ENCODE results near the gene SNX18.
A peak's percentile ranks its signal among the peaks of the same experiment; 100 is the strongest.
"Not testable (repeated sequence)": the region's sequence is repeated elsewhere in the genome, so short reads cannot be mapped to it uniquely, and the experiment has no call there.

The SNX18 gene

DNA sequence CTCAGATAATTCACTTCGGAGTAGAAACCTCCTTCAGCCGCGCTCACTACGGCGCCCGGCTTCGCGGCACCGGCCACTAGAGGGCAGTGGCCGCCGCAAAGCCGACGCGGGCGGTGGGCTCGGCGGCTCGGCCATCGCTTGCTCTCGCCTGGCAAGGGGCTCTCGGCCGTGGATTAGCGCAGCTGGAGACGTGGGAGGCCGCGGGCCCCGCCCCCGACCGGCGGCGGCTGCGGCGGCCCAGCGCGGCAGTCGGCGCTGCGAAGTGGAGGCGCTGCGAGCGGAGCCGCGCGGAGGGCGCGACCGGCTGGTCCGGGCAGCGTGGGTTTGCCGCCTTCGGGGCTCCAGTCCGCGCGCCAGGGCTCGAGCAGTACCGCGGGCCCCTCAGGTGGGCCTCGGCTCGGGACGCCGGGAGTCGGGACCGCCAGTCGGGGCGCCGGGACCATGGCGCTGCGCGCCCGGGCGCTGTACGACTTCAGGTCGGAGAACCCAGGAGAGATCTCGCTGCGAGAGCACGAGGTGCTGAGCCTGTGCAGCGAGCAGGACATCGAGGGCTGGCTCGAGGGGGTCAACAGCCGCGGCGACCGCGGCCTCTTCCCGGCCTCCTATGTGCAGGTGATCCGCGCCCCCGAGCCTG lies at the start of gene SNX18:
SNX18 (plus strand) TSS at position 248 of the 634 bp plus-strand sequence; CDS start at position 442, 194 bp downstream.
- H2AFZ ChIP-seq (ENCODE audit: low read length, unreplicated experiment), result peak within 1 kb of the TSS; percentile 82
- H3K36me3 ChIP-seq (ENCODE audit: insufficient read depth, low read length), result no peaks in the 10 kb centered on the region
- no peaks in the 10 kb centered on the region for H3K27me3 ChIP-seq (ENCODE audit: insufficient read depth, low read length)
- peaks cover 51% of the 10 kb centered on the region for H3K4me1 ChIP-seq (ENCODE audit: control insufficient read depth, insufficient read depth, low read length, unreplicated experiment)
- peaks cover 46% of the 10 kb centered on the region for H3K79me2 ChIP-seq (ENCODE audit: control insufficient read depth, insufficient read depth, low read length, unreplicated experiment)
- no peak within 1 kb of the TSS; the same call in 1 of the 2 replicates for H3K27ac ChIP-seq (ENCODE audit: low read depth, low read length)
- peak within 1 kb of the TSS; percentile 76 for H3K4me3 ChIP-seq (ENCODE audit: low read depth, low read length)

GRCh38 chr5:54469622-54470021 lies 47.9 kb upstream of the SNX18 start:
- Histone ChIP-seq H3K4me3 (ENCODE audit: low read depth, low read length) (peak overlapping the region; percentile 74), H2AFZ (ENCODE audit: low read length, unreplicated experiment) (peak overlapping the region; percentile 99), H3K27me3 (ENCODE audit: insufficient read depth, low read length) (no peaks in the 10 kb centered on the region), H3K27ac (ENCODE audit: low read depth, low read length) (peak overlapping the region; percentile 6; the same call in 1 of the 2 replicates), H3K4me1 (ENCODE audit: control insufficient read depth, insufficient read depth, low read length, unreplicated experiment) (peaks cover 9% of the 10 kb centered on the region), H3K79me2 (ENCODE audit: control insufficient read depth, insufficient read depth, low read length, unreplicated experiment) (no peaks in the 10 kb centered on the region), H3K36me3 (ENCODE audit: insufficient read depth, low read length) (no peaks in the 10 kb centered on the region)

DNA sequence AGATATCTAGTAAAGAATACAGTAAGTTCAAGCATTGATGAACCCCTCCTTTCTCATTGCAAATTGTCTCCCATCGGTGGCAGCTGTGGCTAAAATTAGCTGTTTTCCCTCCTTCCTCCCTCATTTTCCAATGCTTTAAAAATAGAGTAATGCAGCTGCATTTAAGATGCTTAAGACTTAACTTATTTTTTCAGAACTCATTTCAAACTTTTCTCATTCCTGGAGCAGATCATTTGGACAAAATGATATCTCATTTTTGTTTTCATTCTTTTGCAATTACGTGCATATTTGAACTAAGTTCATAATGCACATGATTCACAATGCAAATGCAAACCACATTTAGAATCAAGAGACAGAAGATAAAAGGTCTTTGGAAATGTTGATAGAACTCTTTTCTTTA lies 47.4 kb upstream of the SNX18 start:
- Histone ChIP-seq H3K27me3 (ENCODE audit: insufficient read depth, low read length) (no peaks in the 10 kb centered on the region), H3K36me3 (ENCODE audit: insufficient read depth, low read length) (no peaks in the 10 kb centered on the region), H3K4me1 (ENCODE audit: control insufficient read depth, insufficient read depth, low read length, unreplicated experiment) (peaks cover 9% of the 10 kb centered on the region), H3K4me3 (ENCODE audit: low read depth, low read length) (peak overlapping the region; percentile 74), H3K27ac (ENCODE audit: low read depth, low read length) (0 out of 2 replicates have a peak overlapping the region, but pooled peaks have one; percentile 6), H3K79me2 (ENCODE audit: control insufficient read depth, insufficient read depth, low read length, unreplicated experiment) (no peaks in the 10 kb centered on the region), H2AFZ (ENCODE audit: low read length, unreplicated experiment) (peak overlapping the region; percentile 99)

DNA sequence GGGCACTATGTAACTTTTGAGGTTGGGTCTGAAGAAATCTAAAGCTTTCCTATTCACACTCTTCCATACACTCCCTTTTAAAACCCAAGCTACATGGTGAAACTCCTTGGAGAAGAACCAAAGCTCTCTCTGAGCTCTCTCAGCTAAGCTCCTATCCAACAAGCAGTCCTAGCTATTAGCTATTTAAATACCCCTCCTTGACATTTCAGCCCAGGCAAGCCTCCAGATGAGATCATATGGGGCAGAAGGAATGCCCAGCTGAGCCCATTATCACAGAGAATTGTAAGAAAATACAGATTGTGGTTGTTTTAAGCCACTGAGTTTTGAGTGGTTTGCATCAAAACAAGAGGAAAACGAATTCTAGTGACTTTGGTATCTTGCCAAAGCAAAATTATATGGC lies 46.9 kb upstream of the SNX18 start:
- peak overlapping the region; percentile 74 for H3K4me3 ChIP-seq (ENCODE audit: low read depth, low read length)
- H3K36me3 ChIP-seq (ENCODE audit: insufficient read depth, low read length), result no peaks in the 10 kb centered on the region
- H3K4me1 ChIP-seq (ENCODE audit: control insufficient read depth, insufficient read depth, low read length, unreplicated experiment), result peaks cover 9% of the 10 kb centered on the region
- H3K27me3 ChIP-seq (ENCODE audit: insufficient read depth, low read length), result no peaks in the 10 kb centered on the region
- no peak overlapping the region; the same call in 1 of the 2 replicates for H3K27ac ChIP-seq (ENCODE audit: low read depth, low read length)
- peak overlapping the region; percentile 99 for H2AFZ ChIP-seq (ENCODE audit: low read length, unreplicated experiment)
- H3K79me2 ChIP-seq (ENCODE audit: control insufficient read depth, insufficient read depth, low read length, unreplicated experiment), result no peaks in the 10 kb centered on the region

GRCh38 chr5:54471398-54471797 lies 46.2 kb upstream of the SNX18 start:
- no peak overlapping the region for H3K27ac ChIP-seq (ENCODE audit: low read depth, low read length)
- no peak overlapping the region for H3K4me3 ChIP-seq (ENCODE audit: low read depth, low read length)
- no peaks in the 10 kb centered on the region for H3K36me3 ChIP-seq (ENCODE audit: insufficient read depth, low read length)
- H3K4me1 ChIP-seq (ENCODE audit: control insufficient read depth, insufficient read depth, low read length, unreplicated experiment), result peaks cover 9% of the 10 kb centered on the region
- no peak overlapping the region for H2AFZ ChIP-seq (ENCODE audit: low read length, unreplicated experiment)
- no peaks in the 10 kb centered on the region for H3K79me2 ChIP-seq (ENCODE audit: control insufficient read depth, insufficient read depth, low read length, unreplicated experiment)
- no peaks in the 10 kb centered on the region for H3K27me3 ChIP-seq (ENCODE audit: insufficient read depth, low read length)

DNA sequence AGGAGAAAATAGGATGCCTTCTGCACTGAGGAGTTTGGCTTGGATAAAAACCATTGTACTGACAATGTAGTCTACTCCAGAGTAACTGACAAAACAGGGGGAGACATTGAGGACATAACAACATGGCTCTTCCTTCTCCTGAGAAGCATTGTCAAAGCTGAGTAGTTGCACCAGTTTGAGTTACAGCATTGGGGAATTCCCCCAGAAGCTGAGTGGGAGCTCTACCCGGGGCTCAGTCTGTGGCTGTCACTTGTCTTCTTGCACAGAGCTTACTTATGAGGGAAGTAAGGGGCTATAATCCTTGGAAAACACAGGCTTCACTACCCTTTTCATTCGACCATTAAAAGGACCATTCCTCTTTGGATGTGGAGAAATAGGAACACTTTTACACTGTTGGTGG lies 40.9 kb upstream of the SNX18 start:
- Histone ChIP-seq H3K79me2 (ENCODE audit: control insufficient read depth, insufficient read depth, low read length, unreplicated experiment) (no peaks in the 10 kb centered on the region), H3K4me1 (ENCODE audit: control insufficient read depth, insufficient read depth, low read length, unreplicated experiment) (no peaks in the 10 kb centered on the region), H3K27ac (ENCODE audit: low read depth, low read length) (no peak overlapping the region), H3K36me3 (ENCODE audit: insufficient read depth, low read length) (no peaks in the 10 kb centered on the region), H2AFZ (ENCODE audit: low read length, unreplicated experiment) (no peak overlapping the region), H3K27me3 (ENCODE audit: insufficient read depth, low read length) (peaks cover 6% of the 10 kb centered on the region; the same call in 1 of the 2 replicates), H3K4me3 (ENCODE audit: low read depth, low read length) (no peak overlapping the region)

- no peaks in the 10 kb centered on the region for H3K79me2 ChIP-seq (ENCODE audit: control insufficient read depth, insufficient read depth, low read length, unreplicated experiment)
- no peak overlapping the region for H2AFZ ChIP-seq (ENCODE audit: low read length, unreplicated experiment)
- H3K4me3 ChIP-seq (ENCODE audit: low read depth, low read length), result no peak overlapping the region
- H3K4me1 ChIP-seq (ENCODE audit: control insufficient read depth, insufficient read depth, low read length, unreplicated experiment), result no peaks in the 10 kb centered on the region
- no peak overlapping the region for H3K27ac ChIP-seq (ENCODE audit: low read depth, low read length)
- no peaks in the 10 kb centered on the region for H3K36me3 ChIP-seq (ENCODE audit: insufficient read depth, low read length)
- peaks cover 6% of the 10 kb centered on the region; the same call in 1 of the 2 replicates for H3K27me3 ChIP-seq (ENCODE audit: insufficient read depth, low read length)
These were observed 39.5 kb upstream of the SNX18 start for GRCh38 chr5:54477941-54478478.

- Histone ChIP-seq H3K27ac (ENCODE audit: low read depth, low read length) (no peak overlapping the region), H3K4me1 (ENCODE audit: control insufficient read depth, insufficient read depth, low read length, unreplicated experiment) (no peaks in the 10 kb centered on the region), H2AFZ (ENCODE audit: low read length, unreplicated experiment) (no peak overlapping the region), H3K79me2 (ENCODE audit: control insufficient read depth, insufficient read depth, low read length, unreplicated experiment) (no peaks in the 10 kb centered on the region), H3K4me3 (ENCODE audit: low read depth, low read length) (no peak overlapping the region), H3K27me3 (ENCODE audit: insufficient read depth, low read length) (peaks cover 6% of the 10 kb centered on the region; the same call in 1 of the 2 replicates), H3K36me3 (ENCODE audit: insufficient read depth, low read length) (no peaks in the 10 kb centered on the region)
These were observed 37.3 kb upstream of the SNX18 start for GRCh38 chr5:54480296-54480695.

DNA sequence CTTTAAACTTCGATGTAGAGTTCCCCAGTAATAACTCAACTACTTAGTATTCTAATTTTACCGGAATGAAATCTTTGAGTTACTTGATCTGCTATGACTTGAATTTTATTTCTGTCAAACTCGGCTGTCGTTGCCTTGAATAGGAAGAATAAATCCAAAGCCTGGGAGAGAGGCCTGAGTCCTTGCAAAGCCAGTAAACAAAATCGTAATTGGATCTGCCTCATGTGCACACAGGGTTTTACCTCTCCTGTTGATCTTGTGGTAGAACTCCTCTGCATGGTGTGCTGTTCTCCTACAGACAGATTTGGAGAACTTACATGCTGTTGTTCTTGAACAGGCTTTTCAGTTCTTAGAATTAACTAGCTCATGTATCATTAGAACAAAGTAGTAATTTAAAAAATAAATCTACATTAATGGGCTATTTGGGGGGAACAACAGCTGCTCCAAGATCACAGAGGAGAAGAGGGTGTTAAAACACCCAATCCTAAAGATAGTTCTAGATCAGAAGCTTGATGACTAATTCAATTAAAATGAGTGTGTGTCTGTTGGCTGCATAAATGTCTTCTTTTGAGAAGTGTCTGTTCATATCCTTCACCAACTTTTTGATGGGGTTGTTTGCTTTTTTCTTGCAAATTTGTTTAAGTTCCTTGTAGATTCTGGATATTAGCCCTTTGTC lies 33.2 kb upstream of the SNX18 start:
- Histone ChIP-seq H3K79me2 (ENCODE audit: control insufficient read depth, insufficient read depth, low read length, unreplicated experiment) (no peaks in the 10 kb centered on the region), H3K4me3 (ENCODE audit: low read depth, low read length) (no peak overlapping the region), H3K4me1 (ENCODE audit: control insufficient read depth, insufficient read depth, low read length, unreplicated experiment) (no peaks in the 10 kb centered on the region), H3K36me3 (ENCODE audit: insufficient read depth, low read length) (no peaks in the 10 kb centered on the region), H3K27me3 (ENCODE audit: insufficient read depth, low read length) (peaks cover 6% of the 10 kb centered on the region; the same call in 1 of the 2 replicates), H2AFZ (ENCODE audit: low read length, unreplicated experiment) (no peak overlapping the region), H3K27ac (ENCODE audit: low read depth, low read length) (no peak overlapping the region)

DNA sequence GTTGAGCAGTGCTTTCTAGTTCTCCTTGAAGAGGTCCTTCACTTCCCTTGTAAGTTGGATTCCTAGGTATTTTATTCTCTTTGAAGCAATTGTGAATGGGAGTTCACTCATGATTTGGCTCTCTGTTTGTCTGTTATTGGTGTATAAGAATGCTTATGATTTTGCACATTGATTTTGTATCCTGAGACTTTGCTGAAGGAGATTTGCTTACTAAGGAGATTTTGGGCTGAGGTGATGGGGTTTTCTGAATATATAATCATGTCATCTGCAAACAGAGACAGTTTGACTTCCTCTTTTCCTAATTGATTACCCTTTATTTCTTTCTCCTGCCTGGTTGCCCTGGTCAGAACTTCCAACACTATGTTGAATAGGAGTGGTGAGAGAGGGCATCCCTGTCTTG lies 31.9 kb upstream of the SNX18 start:
- not testable (repeated sequence) for H3K79me2 ChIP-seq (ENCODE audit: control insufficient read depth, insufficient read depth, low read length, unreplicated experiment); H3K27me3 ChIP-seq (ENCODE audit: insufficient read depth, low read length); H3K4me3 ChIP-seq (ENCODE audit: low read depth, low read length); H3K36me3 ChIP-seq (ENCODE audit: insufficient read depth, low read length); H2AFZ ChIP-seq (ENCODE audit: low read length, unreplicated experiment); H3K27ac ChIP-seq (ENCODE audit: low read depth, low read length); H3K4me1 ChIP-seq (ENCODE audit: control insufficient read depth, insufficient read depth, low read length, unreplicated experiment)

- not testable (repeated sequence) for H3K27me3 ChIP-seq (ENCODE audit: insufficient read depth, low read length); H3K36me3 ChIP-seq (ENCODE audit: insufficient read depth, low read length); H3K27ac ChIP-seq (ENCODE audit: low read depth, low read length); H3K4me1 ChIP-seq (ENCODE audit: control insufficient read depth, insufficient read depth, low read length, unreplicated experiment); H3K79me2 ChIP-seq (ENCODE audit: control insufficient read depth, insufficient read depth, low read length, unreplicated experiment); H3K4me3 ChIP-seq (ENCODE audit: low read depth, low read length); H2AFZ ChIP-seq (ENCODE audit: low read length, unreplicated experiment)
These were observed 27.9 kb upstream of the SNX18 start for GRCh38 chr5:54489648-54489979.

Measured in ACC112 (cell line).